DND-41 (cell line): ENCODE results near the gene GDI1.

ENCODE experiments used
- EZH2 ChIP-seq: IDR thresholded peaks from 3 replicates; pipeline ENCODE4 v1.6.1; 2012; ENCODE audit warnings: borderline replicate concordance, low read depth, mild to moderate bottlenecking, moderate library complexity, low read length, inconsistent platforms; ENCODE audit not compliant: severe bottlenecking
- TF ChIP-seq, protein P1 (sequence below): IDR thresholded peaks from 2 replicates; pipeline ENCODE4 v1.5.1; 2012; ENCODE audit warnings: borderline replicate concordance, low read length, moderate library complexity, mild to moderate bottlenecking; ENCODE audit not compliant: poor library complexity, severe bottlenecking; ENCODE audit errors: extremely low read depth

DNA sequence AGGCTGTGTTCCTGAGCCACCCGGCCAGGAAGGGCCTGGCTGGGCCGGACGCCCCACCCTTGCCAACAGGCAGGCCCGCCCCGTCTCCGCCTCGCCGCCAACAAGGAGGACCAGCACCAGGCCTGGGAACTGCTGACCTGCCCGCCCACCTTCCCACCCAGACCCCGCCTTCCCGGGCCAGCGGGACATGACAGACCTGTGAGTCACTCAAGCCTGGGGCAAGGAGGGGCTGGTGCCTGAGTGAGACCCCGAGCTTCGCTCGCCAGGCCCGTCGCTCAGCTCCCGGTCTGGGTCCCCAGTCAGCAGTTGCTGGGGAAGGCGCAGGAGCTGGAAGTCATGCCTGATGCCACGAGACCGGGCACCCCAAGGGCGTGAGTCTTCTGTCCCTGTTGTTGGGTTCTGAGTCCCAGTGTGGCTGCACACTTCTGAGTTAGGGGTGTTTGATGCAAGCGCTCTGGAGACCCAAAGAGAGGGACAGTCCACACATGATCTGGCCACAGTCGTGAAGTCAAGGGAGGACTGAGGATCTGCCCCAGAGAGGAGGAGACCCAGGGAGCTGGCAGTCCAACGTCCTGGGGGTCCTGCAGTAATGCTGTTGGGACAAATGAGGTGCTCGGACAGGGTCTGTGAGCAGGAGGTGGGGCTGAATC is 27.6 kb upstream of the GDI1 start, which contains the start of gene DNASE1L1:
- no peak for TF ChIP-seq EZH2
- TF ChIP-seq, protein P1, sequence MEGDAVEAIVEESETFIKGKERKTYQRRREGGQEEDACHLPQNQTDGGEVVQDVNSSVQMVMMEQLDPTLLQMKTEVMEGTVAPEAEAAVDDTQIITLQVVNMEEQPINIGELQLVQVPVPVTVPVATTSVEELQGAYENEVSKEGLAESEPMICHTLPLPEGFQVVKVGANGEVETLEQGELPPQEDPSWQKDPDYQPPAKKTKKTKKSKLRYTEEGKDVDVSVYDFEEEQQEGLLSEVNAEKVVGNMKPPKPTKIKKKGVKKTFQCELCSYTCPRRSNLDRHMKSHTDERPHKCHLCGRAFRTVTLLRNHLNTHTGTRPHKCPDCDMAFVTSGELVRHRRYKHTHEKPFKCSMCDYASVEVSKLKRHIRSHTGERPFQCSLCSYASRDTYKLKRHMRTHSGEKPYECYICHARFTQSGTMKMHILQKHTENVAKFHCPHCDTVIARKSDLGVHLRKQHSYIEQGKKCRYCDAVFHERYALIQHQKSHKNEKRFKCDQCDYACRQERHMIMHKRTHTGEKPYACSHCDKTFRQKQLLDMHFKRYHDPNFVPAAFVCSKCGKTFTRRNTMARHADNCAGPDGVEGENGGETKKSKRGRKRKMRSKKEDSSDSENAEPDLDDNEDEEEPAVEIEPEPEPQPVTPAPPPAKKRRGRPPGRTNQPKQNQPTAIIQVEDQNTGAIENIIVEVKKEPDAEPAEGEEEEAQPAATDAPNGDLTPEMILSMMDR, result no peak
